Ovary (tissue), 3 donors: Measurements from ENCODE around the gene SPATA16.

Experiments
- EP300 ChIP-seq: sonication (generic); formaldehyde crosslinking; IDR thresholded peaks from one replicate; pipeline ENCODE4 v1.6.1; 2017; ENCODE audit warnings: antibody characterized with exemption
- POLR2A ChIP-seq: fragments of 450-650 bp; IDR thresholded peaks from one replicate; pipeline ENCODE4 v1.6.1; 2017; ENCODE audit warnings: antibody characterized with exemption, mild to moderate bottlenecking, moderate library complexity
- TF ChIP-seq, protein P1 (sequence below), 3 donors: fragments of 450-650 bp in 2 of 3; fragments of 200-600 bp in 1 of 3; IDR thresholded peaks; one replicate each; pipeline versions ENCODE4 v1.5.1 to v1.8.0; 2016 to 2022; ENCODE audit warnings: antibody characterized with exemption in 3 of 3, mild to moderate bottlenecking in 1 of 3
- donor health status: DM: no; HTN: no; CAD: no.

DNA sequence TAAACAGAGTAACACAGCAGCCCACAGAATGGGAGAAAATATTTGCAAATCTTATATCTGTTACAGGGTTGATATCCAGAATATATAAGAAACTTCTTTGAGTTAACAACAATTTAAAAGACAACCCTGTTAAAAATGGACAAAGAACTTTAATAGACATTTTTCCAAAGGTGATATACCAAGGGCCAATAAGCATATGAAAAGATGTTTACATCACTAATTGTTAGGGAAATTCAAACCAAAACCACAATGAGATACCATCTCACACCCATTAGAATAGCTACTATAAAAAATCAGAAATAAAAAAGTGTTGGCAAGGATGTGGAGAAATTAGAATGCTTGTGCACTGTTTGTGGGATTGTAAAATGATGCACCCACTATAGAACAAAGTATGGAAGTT lies 110.8 kb downstream of the SPATA16 start:
- no peak for TF ChIP-seq POLR2A
- TF ChIP-seq, protein P1, sequence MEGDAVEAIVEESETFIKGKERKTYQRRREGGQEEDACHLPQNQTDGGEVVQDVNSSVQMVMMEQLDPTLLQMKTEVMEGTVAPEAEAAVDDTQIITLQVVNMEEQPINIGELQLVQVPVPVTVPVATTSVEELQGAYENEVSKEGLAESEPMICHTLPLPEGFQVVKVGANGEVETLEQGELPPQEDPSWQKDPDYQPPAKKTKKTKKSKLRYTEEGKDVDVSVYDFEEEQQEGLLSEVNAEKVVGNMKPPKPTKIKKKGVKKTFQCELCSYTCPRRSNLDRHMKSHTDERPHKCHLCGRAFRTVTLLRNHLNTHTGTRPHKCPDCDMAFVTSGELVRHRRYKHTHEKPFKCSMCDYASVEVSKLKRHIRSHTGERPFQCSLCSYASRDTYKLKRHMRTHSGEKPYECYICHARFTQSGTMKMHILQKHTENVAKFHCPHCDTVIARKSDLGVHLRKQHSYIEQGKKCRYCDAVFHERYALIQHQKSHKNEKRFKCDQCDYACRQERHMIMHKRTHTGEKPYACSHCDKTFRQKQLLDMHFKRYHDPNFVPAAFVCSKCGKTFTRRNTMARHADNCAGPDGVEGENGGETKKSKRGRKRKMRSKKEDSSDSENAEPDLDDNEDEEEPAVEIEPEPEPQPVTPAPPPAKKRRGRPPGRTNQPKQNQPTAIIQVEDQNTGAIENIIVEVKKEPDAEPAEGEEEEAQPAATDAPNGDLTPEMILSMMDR (IDR thresholded peaks at IDR 0.05) = no peak
- TF ChIP-seq EP300 = no peak
